ENCODE results near the gene SLC6A3.
"Not testable (repeated sequence)": the region's sequence is repeated elsewhere in the genome, so short reads cannot be mapped to it uniquely, and the experiment has no call there.

SLC6A3 gene

GRCh38 chr5:1439388-1440097, 5.7 kb downstream of the SLC6A3 start:
- DNase-seq: no peak

- no peak for DNase-seq
Observed at GRCh38 chr5:1438871-1439270, 6.4 kb downstream of the SLC6A3 start.

GRCh38 chr5:1437876-1438559, 7.2 kb downstream of the SLC6A3 start:
- no peak for DNase-seq

- no peak for DNase-seq
Observed at GRCh38 chr5:1437226-1437829, 7.9 kb downstream of the SLC6A3 start.

- no peak for DNase-seq
Observed at GRCh38 chr5:1436681-1437080, 8.6 kb downstream of the SLC6A3 start.

- no peak for DNase-seq
Observed at GRCh38 chr5:1436036-1436435, 9.2 kb downstream of the SLC6A3 start.

GRCh38 chr5:1435369-1435768, 9.9 kb downstream of the SLC6A3 start:
- DNase-seq: no peak

- DNase-seq: no peak
Observed at GRCh38 chr5:1432296-1432695, 12.9 kb downstream of the SLC6A3 start.

GRCh38 chr5:1431896-1432295, 13.3 kb downstream of the SLC6A3 start:
- no peak for DNase-seq

- no peak for DNase-seq
Observed at GRCh38 chr5:1431021-1431811, 14.0 kb downstream of the SLC6A3 start.

GRCh38 chr5:1430121-1430795, 15.0 kb downstream of the SLC6A3 start:
- DNase-seq: no peak

GRCh38 chr5:1429496-1429895, 15.7 kb downstream of the SLC6A3 start:
- no peak for DNase-seq

GRCh38 chr5:1429066-1429465, 16.2 kb downstream of the SLC6A3 start:
- DNase-seq: no peak

- no peak for DNase-seq
Observed at GRCh38 chr5:1428107-1428506, 17.1 kb downstream of the SLC6A3 start.

GRCh38 chr5:1424716-1425115, 20.5 kb downstream of the SLC6A3 start:
- DNase-seq: no peak

- no peak for DNase-seq
Observed at GRCh38 chr5:1423901-1424603, 21.2 kb downstream of the SLC6A3 start.

- not testable (repeated sequence) for DNase-seq
Observed at GRCh38 chr5:1422522-1422921, 22.7 kb downstream of the SLC6A3 start.

GRCh38 chr5:1421521-1422341, 23.5 kb downstream of the SLC6A3 start:
- no peak for DNase-seq

GRCh38 chr5:1420211-1421195, 24.7 kb downstream of the SLC6A3 start:
- no peak for DNase-seq

All from NCI-H1105 (cell line).